NCI-H146 (cell line): Measurements from ENCODE around the gene WNT9B.
"Not testable (repeated sequence)": the region's sequence is repeated elsewhere in the genome, so short reads cannot be mapped to it uniquely, and the experiment has no call there.

Experiments used
- DNase-seq: peaks from one replicate; lab custom pipeline; 2025; lab: John Stamatoyannopoulos, UW

Gene WNT9B

DNA sequence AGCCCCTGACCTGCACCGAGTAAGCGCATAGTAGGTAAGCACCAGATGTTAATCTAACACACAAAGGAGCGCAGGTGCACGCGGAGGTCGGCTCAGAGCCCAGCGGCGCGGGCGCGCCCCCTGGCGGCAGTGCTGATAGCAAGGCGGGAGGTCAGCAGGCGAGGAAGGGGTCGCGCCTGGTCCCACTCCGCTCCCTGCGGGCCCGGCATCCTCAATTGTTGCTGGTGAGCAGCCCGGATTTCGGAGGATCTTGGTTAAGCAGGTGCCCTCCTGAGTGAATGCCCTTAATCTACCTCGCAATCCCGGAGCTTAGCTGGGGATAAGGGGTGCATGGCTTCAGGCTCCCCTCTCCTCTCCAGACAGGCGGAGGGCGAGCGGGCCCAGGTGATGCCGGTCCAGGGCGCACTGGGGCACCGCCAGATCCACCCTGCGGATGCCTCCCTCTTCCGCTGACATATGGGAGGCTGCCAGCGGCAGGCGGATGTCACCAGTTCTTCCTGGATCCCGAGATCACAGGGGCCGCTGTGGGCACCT is 28.9 kb upstream of the WNT9B start:
- DNase-seq = no peak

DNA sequence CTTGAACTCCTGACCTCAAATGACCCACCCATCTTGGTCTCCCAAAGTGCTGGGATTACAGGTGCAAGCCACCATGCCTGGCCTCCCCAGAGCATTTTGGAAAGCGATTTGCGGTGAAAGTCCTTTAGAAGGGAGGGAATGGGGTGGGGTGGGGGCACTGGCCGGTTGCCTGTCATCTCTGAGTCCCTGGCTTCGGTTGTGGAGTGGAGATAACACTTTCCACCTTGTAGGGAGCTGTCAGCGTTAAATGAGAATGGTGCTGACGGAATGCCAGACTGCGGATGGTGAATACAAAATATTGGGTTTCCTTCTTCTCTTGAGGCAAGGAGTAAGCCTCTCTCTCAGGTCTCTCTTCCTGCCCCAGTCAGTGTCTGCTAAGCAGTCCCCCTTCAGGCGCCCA is 27.7 kb upstream of the WNT9B start:
- DNase-seq = no peak

DNA sequence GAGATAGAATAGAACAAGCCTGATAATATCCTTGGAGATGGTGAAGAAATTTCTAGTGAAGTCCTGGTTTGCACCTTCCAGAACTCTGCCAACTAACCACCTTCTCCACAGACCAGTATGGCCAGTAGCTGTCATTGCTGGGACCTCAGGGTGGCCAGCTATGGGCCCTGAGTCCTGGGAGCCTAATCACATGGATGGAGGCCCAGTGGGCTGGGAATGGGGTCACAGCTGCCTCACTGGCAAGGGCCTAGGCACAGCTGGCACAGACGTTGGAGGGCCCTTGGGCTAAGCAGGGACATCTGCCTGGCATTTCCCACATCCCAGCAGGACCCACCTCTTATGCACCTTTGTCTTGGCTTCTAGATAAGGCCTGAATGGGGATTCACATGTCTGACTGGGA is 25.3 kb upstream of the WNT9B start:
- no peak for DNase-seq

DNA sequence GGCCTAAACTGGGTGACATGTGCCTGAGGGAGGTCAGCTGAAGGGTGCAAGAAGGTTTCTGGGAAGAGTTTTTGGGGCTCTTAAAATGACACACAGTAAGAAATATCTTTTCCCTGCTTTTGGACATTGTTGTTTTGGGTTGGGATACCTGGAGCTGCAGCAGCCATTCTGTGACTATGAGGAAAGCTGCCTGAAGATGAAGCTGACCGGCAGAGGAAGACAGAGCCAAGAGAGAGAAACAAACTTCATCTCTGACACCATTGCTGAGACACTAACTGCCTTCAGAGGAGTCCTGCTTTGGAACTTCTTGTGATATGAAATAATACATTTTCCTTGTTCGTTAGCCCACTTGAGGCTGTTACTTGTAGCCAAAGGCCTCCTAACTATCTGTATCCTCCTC is 24.1 kb upstream of the WNT9B start:
- DNase-seq = no peak

DNA sequence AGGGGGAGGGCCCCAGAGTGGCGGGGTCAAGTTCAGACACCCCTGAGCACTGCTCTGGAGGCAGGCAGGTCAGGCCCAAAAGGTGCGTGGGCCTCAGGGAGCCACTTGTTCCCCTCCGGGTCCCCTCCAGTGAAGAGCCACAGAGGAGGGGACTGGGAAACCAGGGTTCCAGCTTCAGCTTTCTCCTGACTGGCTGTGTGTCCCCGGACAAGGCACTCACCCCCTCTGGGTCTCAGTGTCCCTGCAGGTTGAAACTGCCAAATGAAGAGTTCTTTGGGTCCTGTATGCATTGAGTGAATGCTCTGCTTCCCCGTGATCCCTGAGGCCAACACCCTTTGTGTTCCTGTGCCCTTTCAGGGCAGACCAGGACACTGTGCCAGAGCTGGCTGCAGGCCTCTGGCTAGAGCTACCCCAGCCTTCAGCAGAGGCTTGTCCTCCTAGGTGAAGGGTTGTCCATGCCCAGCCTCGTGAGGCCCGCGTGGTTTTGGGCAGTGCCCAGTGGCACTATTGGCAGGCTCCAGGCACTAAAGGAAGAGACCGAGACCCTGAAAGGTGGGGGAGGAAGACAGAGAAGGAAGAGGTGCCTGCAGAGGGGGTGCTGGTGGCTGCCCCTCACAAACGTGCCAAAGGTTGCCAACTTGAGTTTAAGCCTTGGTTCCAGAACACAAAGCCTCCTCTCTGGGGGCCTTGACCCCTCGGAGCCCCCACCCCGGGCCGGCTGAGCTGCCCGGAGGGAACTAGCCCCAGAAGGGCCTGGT is 19.6 kb upstream of the WNT9B start:
- no peak for DNase-seq

DNA sequence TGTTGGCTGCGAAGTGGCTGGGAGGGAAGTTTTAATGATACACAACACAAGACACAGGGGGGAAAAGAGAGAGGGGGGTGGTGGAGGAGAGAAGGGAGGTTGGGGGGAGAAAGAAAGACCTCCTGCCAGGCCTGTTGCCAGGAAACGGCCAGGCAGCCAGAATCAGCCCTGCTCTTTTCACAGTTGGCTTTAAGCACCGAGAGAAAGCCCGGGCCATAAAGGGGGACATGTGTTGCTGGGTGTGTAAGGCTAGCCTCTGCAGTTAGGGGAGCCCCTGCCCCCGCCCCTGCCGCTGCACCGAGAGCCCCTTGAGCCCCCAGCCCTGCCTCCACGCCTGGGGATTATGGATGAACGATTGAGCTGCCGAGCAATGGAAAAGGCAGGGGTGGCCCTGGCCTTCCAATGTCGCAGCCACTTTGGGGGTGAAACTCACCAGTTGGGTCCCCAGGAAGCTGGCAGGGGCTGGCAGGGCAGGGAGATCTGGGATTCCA is 19.0 kb upstream of the WNT9B start:
- no peak for DNase-seq

DNA sequence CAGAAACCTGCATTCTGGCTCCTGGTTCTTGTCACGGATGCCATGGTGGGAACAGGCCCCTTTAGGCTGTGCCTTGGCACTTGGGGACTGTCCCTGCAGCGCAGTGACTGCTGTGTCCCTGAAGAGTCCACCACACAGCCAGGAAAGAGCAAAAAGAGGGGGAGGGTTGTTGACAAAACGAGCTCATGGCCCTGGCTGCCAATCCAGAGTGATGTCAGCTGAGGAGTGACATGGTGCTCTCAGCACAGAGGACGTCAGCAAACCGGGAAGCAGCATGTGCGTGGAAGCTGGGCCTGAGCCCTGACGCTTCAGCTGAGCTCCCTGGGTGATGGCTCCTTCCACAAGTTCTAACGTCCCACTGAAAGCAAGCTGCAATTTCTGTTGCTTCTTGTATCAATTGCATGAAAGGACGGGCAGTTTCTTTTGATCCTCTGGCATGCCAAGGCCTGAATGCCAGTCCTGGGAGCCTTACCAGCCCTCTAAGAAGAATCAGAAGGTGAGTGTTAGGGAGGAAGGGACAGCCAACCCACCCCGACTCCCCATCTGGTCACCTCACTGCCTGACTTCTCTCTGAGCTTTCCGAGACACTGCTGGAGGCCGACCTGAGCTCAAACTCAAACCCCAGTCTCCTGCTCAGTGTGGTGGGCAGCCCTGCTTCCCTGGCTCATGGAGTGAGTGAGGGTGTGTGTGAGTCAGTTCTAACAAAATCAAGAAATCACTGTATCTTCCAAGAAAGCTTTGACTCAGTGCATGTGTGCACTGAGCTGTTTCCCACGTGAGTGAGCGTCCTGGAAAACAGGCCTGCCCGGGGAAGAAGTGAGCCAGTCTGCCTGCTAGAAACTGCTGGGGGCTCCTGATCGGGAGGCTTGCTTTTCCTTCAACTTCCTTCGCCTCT is 18.2 kb upstream of the WNT9B start:
- DNase-seq = no peak

DNA sequence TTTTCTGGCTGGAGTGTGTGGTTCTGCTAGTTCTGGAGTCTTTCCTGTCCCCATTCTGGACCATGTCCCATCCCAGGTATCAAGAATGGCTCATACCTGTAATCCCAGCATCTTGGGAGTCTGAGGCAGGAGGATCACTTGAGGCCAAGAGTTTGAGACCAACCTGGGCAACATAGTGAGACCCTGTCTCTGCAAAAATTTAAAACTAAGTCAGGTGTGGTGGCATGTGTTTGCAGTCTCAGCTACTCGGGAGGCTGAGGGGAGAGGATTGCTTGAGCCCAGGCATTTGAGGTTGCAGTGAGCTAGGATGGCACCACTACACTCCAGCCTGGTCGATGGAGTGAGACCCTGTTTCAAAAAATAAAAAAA is 17.6 kb upstream of the WNT9B start:
- no peak for DNase-seq

DNA sequence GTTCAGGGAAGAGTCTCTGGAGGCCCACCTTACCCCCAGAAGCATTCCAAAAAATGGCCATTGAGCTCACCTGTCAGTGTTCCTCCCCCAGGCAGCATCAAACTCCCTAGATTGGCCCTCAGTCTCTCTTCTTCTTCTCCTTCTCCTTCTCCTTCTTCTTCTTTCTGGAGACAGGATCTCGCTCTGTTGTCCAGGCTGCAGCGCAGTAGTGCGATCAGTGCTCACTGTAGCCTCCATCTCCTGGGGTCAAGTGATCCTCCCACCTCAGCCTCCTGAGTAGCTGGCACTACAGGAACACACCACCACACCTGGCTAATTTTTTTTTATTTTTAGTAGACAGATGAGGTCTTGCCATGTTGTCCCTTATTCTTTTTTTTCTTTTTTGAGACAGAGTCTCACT is 16.5 kb upstream of the WNT9B start:
- DNase-seq = no peak

DNA sequence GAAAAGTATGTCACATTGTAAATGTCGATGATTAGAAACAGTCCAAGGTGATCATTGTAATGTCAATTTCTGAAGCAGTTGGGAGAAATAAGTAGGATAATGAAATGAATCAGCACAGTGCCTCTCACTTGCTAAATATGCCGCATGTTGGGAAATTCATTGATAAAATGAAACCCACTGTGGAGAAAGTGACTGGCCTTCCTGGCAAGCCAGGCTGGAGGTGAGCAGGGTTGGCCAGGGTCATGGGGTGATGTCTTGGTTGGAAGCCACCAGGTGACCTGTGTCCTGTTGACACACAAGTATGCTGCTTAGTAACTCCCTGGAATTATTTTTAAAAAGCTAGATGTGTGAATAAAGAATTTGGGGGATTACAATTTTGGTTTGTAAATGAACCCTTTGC is 14.9 kb upstream of the WNT9B start:
- DNase-seq = no peak

DNA sequence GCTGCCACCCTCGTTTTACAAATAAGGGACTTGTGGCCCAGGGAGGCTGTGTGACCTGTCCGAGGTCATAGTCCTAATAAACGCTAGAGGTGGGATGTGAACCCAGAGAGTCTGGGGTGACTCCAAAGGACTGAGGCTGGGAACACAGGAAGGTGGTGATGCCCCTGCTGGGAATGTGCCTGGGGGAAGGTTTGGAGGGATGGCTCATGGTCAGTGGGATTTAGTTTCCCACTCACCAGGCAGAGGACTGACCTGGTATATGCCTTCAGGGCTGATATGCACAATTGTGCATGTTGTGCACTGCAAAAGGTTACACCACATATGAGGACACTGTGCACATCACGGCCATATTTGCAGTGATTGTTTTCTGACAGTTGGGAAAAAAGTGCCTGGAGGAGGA is 13.9 kb upstream of the WNT9B start:
- DNase-seq = no peak

DNA sequence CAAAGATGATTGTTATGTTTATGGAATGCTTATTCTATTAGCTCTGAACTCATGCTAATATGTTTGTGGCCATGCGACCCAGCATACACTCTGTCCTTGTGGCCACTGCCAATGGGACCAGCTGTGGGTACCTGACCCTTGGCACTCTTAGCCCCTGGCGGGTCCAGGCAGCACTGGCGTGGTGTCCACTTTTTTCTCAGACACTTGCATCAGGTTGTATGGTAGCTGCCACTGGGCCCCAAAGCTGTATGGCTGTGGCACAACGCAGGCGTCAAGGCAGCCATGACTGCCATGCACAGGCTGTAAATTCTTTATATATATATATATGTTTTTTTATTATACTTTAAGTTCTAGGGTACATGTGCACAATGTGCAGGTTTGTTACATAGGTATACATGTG is 12.2 kb upstream of the WNT9B start:
- DNase-seq = no peak

DNA sequence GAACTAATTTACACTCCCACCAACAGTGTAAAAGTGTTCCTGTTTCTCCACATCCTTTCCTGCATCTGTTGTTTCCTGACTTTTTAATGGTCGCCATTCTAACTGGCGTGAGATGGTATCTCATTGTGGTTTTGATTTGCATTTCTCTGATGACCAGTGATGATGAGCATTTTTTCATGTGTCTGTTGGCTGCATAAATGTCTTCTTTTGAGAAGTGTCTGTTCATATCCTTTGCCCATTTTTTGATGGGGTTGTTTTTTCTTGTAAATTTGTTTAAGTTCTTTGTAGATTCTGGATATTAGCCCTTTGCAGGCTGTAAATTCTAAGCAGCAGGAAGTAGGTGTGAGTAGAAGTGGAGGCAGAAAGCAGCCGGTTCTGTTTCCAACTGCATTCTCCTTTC is 10.8 kb upstream of the WNT9B start:
- DNase-seq = not testable (repeated sequence)

DNA sequence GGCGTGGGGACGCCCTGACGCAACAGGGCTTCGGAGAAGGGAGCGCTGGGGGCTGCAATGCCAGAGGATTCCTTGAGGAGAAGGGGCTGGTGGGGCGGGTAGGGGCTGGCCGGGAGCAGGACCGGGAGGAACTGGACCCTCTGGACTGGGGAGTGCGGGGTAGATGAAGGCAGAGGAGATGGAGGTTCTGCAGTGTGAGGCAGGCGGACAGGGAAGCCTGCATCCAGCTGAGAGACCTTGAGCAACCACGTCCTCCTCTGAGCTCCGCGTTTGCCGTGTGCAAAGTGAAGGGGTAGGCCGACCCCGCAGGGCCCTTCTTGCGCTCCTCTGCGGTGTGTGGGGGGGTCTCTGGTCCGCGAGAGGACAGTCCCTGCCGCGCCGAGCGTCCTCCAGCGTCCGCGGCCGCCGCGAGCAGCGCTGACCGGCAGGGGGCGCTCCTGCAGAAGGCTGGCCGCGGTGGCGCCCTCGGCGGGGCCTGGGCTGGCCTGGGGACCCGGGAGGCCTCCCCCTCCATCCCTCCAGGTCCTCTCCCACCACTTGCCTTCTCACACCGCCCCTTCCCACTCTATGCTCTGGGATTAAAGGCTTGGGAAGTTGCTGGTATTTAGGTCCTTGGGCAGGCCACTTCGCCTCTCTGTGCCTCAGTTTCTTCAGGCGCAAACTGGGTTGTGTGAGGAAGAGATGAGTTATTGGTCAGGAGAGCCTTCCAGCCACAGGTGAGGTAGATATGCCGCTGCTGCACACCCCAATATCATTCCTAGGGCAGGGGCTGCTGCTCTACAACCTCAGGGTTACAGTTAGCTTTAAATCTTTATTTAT is 9.6 kb upstream of the WNT9B start:
- DNase-seq = no peak

DNA sequence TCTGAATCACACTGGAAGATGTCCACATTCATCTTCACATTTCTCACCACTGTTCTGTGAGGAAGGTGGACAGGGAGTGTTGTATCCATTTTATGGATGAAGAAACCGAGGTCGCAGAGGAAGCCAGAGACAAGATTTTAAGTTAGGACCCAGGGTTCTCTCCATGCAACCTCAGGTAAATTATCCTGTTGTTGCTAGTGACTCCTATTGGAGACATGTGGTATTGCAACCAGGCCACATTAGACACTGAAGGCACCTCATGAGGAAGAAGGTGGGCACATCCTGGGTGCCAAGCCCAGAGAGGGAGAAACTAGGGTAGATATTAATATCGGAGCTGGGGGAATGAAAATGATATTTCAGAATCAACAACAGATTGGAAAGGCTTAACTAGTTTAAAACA is 8.5 kb upstream of the WNT9B start:
- no peak for DNase-seq

DNA sequence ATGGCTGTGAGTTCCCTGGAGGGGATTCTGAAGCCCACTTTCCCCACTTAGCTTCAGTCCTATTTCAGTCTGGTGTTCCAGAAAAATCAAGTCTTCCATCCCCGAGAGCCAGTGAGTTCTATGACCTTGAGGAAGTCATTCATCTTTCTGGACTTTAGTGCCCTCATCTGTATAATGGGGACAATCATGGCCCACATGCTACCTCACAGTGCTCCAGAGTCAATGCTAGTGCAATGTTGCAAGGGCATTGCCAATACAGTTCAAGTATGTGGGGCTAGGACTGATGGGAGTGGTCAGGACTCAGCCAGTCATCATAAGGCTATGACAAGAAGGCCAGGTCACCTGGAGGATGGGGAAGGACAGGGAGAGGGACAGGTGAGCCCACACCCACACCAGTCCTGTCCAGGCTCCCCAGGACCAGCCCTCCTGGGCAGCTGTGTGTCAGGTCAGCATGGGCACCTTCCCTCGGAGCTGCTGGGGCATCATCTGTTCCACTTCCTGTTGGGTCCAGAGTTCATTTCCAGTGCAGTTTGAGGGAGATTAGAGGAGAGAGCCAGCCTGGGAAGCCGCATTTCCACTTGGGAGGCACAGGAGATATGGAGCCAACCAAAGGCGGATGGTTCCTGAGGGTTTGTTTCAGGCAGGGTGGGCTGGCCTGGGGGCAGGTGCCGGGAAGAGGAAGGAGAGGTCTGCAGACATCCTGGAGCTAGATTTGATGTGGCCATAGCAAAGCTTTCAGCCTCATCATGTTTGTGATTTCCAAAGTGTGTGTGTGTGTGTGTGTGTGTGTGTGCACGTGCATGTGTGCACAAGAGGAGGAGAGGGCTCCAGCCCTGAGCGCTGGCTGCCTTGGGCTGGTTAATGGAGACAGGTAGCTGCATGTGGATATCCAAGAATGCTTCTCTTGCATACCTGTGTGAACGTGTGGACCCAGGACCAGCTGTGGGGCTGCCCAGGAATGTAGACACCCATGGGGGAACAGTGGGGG is 3.9 kb upstream of the WNT9B start:
- no peak for DNase-seq

DNA sequence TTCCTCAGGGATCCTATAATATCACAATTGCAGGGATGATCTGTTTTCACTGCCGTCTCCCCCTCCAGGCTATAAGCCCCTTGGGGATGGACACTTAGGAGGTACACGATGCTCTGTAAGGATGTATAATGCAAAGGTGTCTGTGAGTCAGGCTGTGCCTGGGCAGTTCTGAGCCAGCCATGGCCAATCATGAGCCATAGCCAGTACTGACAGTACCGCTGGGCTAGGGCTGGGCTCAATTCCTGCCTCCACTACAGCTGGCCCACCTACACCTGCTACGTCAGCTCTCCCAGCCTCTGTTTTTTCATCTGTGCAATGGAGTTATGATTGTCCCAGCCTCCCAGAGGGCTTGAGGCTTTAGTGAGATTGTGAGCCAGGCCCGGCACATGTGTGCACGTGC is 2.8 kb upstream of the WNT9B start:
- no peak for DNase-seq

DNA sequence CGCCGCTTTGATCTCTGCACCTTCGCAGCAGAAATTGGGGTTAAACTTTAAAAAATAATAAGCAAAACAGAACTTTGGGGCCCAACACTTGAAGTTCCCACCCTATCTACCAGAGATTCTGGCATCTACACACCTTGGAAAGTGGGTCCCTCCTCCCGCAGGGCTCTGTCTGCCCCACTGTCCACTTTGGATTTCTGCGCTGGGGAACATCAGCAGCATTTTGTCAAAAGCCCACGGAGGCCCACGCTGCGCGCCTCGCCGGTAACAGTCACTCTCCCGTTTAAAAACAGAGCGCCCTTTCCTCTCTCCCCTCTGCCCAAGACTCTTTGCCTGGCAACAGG is 725 bp upstream of the WNT9B start:
- no peak for DNase-seq

DNA sequence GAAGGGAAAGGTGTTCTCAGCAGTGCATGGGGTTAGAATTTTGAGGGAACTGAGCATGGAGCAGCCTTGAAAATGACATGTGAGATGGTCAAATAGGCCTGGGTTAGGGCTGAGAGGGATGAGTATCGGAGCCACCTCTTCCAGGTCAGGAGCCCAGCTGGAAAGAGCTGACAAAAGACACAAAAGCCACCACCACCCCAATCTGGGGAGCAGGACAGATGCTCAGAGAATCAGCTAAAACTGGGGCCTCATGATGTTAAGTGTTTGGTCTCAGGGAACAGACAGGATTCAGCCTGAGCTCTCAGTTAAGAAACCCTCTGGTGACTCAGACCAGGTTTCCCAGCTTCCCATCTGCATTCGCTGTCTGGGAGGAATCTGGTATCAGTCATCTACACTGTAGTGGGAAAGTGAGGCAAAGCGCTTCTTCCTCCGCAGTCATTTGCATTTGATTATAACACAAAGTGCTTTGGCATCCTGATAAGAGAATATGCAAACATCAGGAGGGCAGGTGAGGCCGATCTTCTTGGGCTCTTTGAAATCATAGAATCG is 2.6 kb downstream of the WNT9B start:
- no peak for DNase-seq

DNA sequence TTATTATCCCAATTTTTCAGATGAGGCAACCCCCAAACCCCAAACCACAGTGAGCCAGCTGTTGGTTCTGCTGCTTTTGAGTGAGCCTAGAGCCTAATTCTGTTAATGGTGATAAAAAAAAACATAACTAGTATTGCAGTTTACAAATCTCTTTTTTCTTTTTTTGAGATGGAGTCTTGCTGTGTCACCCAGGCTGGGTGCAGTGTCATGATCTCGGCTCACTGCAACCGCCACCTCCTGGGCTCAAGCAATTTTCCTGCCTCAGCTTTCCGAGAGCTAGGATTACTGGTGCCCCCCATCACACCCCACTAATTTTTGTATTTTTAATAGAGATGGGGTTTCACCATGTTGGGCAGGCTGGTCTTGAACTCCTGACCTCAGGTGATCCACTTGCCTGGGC is 3.1 kb downstream of the WNT9B start:
- DNase-seq = no peak

DNA sequence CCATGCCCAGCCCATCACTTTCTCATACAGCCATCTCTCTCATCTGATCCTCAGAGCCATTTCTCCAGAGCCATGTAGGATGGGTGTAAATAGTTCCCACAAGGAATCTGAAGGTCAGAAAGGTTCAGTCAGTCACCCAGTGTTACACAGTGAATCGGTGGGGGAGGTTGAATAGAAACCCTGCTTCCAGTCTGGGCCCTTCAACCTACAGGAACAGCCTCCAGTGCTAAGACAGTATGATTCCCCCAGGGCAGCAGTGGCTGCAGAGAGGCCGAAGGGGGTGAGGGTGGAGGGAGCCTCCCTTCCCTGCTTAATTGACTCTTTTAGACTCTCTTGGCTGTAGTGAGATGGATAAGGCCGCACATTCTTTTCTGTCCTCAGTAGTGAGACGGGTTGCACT is 3.6 kb downstream of the WNT9B start:
- DNase-seq = no peak
